SK-N-SH (cell line): ENCODE measurements around the gene REV1. TPM values are rescaled to one million over a fixed set of nuclear protein-coding genes. Genes with fewer than 3 reads are reported as not detected.

Source experiments
- CTCF ChIA-PET: fragments of 300-600, 350-600 bp; formaldehyde crosslinking; extraction: SDS; loops from one replicate; lab custom pipeline; 2021; lab: Yijun Ruan, JAX
- POLR2A ChIA-PET: fragments of 350-600 bp; sonication (Branson Sonifier 250); formaldehyde crosslinking; extraction: SDS; loops from one replicate; lab custom pipeline; 2020; ENCODE audit warnings: antibody characterized with exemption, inconsistent platforms; lab: Yijun Ruan, JAX
- DNase-seq: peaks from one replicate; pipeline ENCODE4 v3.0.0; 2012
- H2AFZ ChIP-seq: fragments of 200-600 bp; sonication (generic); 2 replicates; pipeline ENCODE4 v1.8.1; 2016; ENCODE audit warnings: antibody characterized with exemption, mild to moderate bottlenecking, low read depth
- H3F3A ChIP-seq: fragments of 200-600 bp; sonication (generic); replicated peaks from 2 replicates; pipeline ENCODE3; 2016; ENCODE audit warnings: antibody characterized with exemption, mild to moderate bottlenecking; ENCODE audit not compliant: insufficient read depth
- H3K27ac ChIP-seq, 2 experiments: fragments of 200-500 bp in 1 of 2; fragments of 200-600 bp in 1 of 2; sonication (Bioruptor generic) in 1 of 2; sonication (generic), shearing (Covaris generic) in 1 of 2; 2 replicates each; pipeline versions ENCODE4 v1.5.1 to v1.6.1; 2014 to 2016; ENCODE audit warnings: low read depth in 2 of 2, inconsistent platforms in 1 of 2, low read length in 1 of 2, mild to moderate bottlenecking in 1 of 2, mixed read lengths in 1 of 2
- H3K27me3 ChIP-seq: fragments of 200-600 bp; sonication (generic), shearing (Covaris generic); 2 replicates; pipeline ENCODE4 v1.6.1; 2016; ENCODE audit warnings: mixed run types; ENCODE audit not compliant: insufficient read depth
- H3K36me3 ChIP-seq, 2 experiments: fragments of 200-500 bp in 1 of 2; fragments of 200-600 bp in 1 of 2; sonication (Bioruptor generic) in 1 of 2; sonication (generic) in 1 of 2; replicated peaks in 1 of 2; 2 replicates each; pipeline versions ENCODE3 to v1.5.1; 2014 to 2016; ENCODE audit warnings: low read length in 1 of 2, mild to moderate bottlenecking in 1 of 2; ENCODE audit not compliant: insufficient read depth in 2 of 2, control insufficient read depth in 1 of 2
- H3K4me1 ChIP-seq, 2 experiments: fragments of 200-500 bp in 1 of 2; fragments of 200-600 bp in 1 of 2; sonication (Bioruptor generic) in 1 of 2; sonication (generic), shearing (Covaris generic) in 1 of 2; 2 replicates each; pipeline versions ENCODE4 v1.5.1 to v1.6.1; 2014 to 2016; ENCODE audit warnings: low read depth in 1 of 2, low read length in 1 of 2, mixed run types in 1 of 2; ENCODE audit not compliant: insufficient read depth in 2 of 2, control insufficient read depth in 1 of 2
- H3K4me2 ChIP-seq: fragments of 200-600 bp; sonication (generic), shearing (Covaris generic); 2 replicates; pipeline ENCODE4 v1.6.1; 2017; ENCODE audit warnings: mixed run types
- H3K4me3 ChIP-seq, 2 experiments: fragments of 200-500 bp in 1 of 2; fragments of 200-600 bp in 1 of 2; sonication (Bioruptor generic) in 1 of 2; sonication (generic), shearing (Covaris generic) in 1 of 2; 2 replicates each; pipeline versions ENCODE4 v1.5.1 to v1.8.1; 2014 to 2016; ENCODE audit warnings: low read depth in 2 of 2, inconsistent platforms in 1 of 2, low read length in 1 of 2, mild to moderate bottlenecking in 1 of 2, mixed read lengths in 1 of 2, moderate library complexity in 1 of 2
- H3K79me2 ChIP-seq: fragments of 200-600 bp; sonication (generic); 2 replicates; pipeline ENCODE4 v1.8.1; 2017; ENCODE audit warnings: mild to moderate bottlenecking; ENCODE audit not compliant: insufficient read depth
- H3K9ac ChIP-seq: fragments of 200-600 bp; sonication (generic); 2 replicates; pipeline ENCODE4 v1.6.1; 2017; ENCODE audit warnings: mixed run types
- H3K9me2 ChIP-seq: fragments of 200-600 bp; sonication (generic); 2 replicates; pipeline ENCODE4 v1.6.1; 2017; ENCODE audit warnings: mixed run types
- H3K9me3 ChIP-seq: fragments of 200-600 bp; sonication (generic); 2 replicates; pipeline ENCODE4 v1.6.1; 2017; ENCODE audit warnings: mixed run types, mild to moderate bottlenecking, moderate library complexity
- H4K20me1 ChIP-seq: fragments of 200-600 bp; sonication (generic); 2 replicates; pipeline ENCODE4 v1.6.1; 2017; ENCODE audit warnings: mild to moderate bottlenecking, mixed run types; ENCODE audit not compliant: insufficient read depth
- ELF1 ChIP-seq: IDR thresholded peaks from 2 replicates; pipeline ENCODE4 v1.4.0; 2012
- EP300 ChIP-seq, 2 experiments: IDR thresholded peaks; 2 replicates each; pipeline versions ENCODE4 v1.4.0 to v1.6.1; 2012; ENCODE audit warnings: borderline replicate concordance in 1 of 2, low read depth in 1 of 2, low read length in 1 of 2
- EZH2phosphoT487 ChIP-seq: fragments of 200-600 bp; sonication (generic); IDR thresholded peaks from 2 replicates; pipeline ENCODE4 v1.6.1; 2017; ENCODE audit warnings: low read depth, mixed run types, mild to moderate bottlenecking, antibody characterized with exemption, moderate library complexity, borderline replicate concordance
- FOXJ3 ChIP-seq: sonication (generic); formaldehyde crosslinking; IDR thresholded peaks from 2 replicates; pipeline ENCODE4 v1.5.1; 2020; ENCODE audit warnings: mild to moderate bottlenecking, missing genetic modification reagents
- GATA2 ChIP-seq: sonication (generic); formaldehyde crosslinking; IDR thresholded peaks from 2 replicates; pipeline ENCODE4 v1.5.0; 2020; ENCODE audit warnings: mild to moderate bottlenecking, missing genetic modification reagents
- MEF2A ChIP-seq: IDR thresholded peaks from 2 replicates; pipeline ENCODE4 v1.4.0; 2012; ENCODE audit warnings: low read depth, borderline replicate concordance
- NFIC ChIP-seq: IDR thresholded peaks from 2 replicates; pipeline ENCODE4 v1.4.0; 2012; ENCODE audit warnings: borderline replicate concordance
- NRF1 ChIP-seq: IDR thresholded peaks from 2 replicates; pipeline ENCODE4 v1.6.1; 2012; ENCODE audit warnings: low read depth, mild to moderate bottlenecking, low read length
- POLR2AphosphoS5 ChIP-seq: IDR thresholded peaks from 2 replicates; pipeline ENCODE4 v1.6.1; 2012; ENCODE audit warnings: low read depth, low read length
- RXRA ChIP-seq: IDR thresholded peaks from 2 replicates; pipeline ENCODE4 v1.4.0; 2012; ENCODE audit warnings: low read depth, mild to moderate bottlenecking, borderline replicate concordance
- SIN3A ChIP-seq: IDR thresholded peaks from 2 replicates; pipeline ENCODE4 v1.6.1; 2012; ENCODE audit warnings: low read depth, mild to moderate bottlenecking, low read length, moderate library complexity, borderline replicate concordance
- SMC3 ChIP-seq: IDR thresholded peaks from 2 replicates; pipeline ENCODE4 v1.6.1; 2012; ENCODE audit warnings: low read depth, low read length, improper control_type of control experiment
- TCF12 ChIP-seq: IDR thresholded peaks from 2 replicates; pipeline ENCODE4 v1.4.0; 2012
- USF2 ChIP-seq: fragments of 150-350 bp; IDR thresholded peaks from 2 replicates; pipeline ENCODE4 v1.6.1; 2017; ENCODE audit warnings: antibody characterized with exemption, low read length, low read depth, borderline replicate concordance
- YY1 ChIP-seq: IDR thresholded peaks from 2 replicates; pipeline ENCODE4 v1.4.0; 2012; ENCODE audit warnings: low read depth, mild to moderate bottlenecking
- ZBTB33 ChIP-seq: IDR thresholded peaks from 2 replicates; pipeline ENCODE4 v1.4.0; 2012; ENCODE audit warnings: low read depth, borderline replicate concordance
- WGBS: methylation state at CpG from one replicate; pipeline ENCODE4 v1.1.6; 2017; ENCODE audit warnings: low lambda C conversion rate; 5-methylcytosine and 5-hydroxymethylcytosine counted together
- polyA plus RNA-seq, 3 experiments: library from polyadenylated mRNA; depleted of rRNA; stranded (reverse); fragments of >200 nt; gene quantifications; 2 replicates each; pipeline ENCODE4 v1.2.3, GENCODE V29; 2012
- TF ChIP-seq, protein P1 (sequence below): IDR thresholded peaks from 2 replicates; pipeline ENCODE4 v1.4.0; 2012; ENCODE audit warnings: low read depth
- TF ChIP-seq, protein P2 (sequence below): IDR thresholded peaks from 2 replicates; pipeline ENCODE4 v1.6.1; 2012; ENCODE audit warnings: mild to moderate bottlenecking, low read depth, low read length, moderate library complexity
- TF ChIP-seq, protein P3 (sequence below): IDR thresholded peaks from 2 replicates; pipeline ENCODE4 v1.4.0; 2012; ENCODE audit warnings: low read depth, borderline replicate concordance

REV1 gene
- polyA plus RNA-seq, 1 of the 3 experiments (the other 2 are of a cell fraction) = 15.9 TPM

GRCh38 chr2:99436874-99437273 is 52.9 kb downstream of the REV1 start:
- CTCF ChIA-PET = interaction anchor here (1.1 kb wide), 1 partner anchor 9 kb away, joined by 3 read pairs; no protein-coding TSS in a partner anchor
- 98% methylated on average over 10 of the region's 10 CpGs for WGBS
- no peak for TF ChIP-seq MEF2A

GRCh38 chr2:99433340-99433739 is 56.5 kb downstream of the REV1 start:
- H2AFZ ChIP-seq = no peak overlapping the region
- peaks cover 60 to 70% of the 10 kb centered on the region in 2 experiments for H3K36me3 ChIP-seq
- CTCF ChIA-PET = no interaction called here
- no peaks in the 10 kb centered on the region for H3K9me2 ChIP-seq
- no peak overlapping the region for H3K9ac ChIP-seq
- H3K4me3 ChIP-seq = no peak overlapping the region
- no peaks in the 10 kb centered on the region for H3K27me3 ChIP-seq
- no peak for DNase-seq
- no peaks in the 10 kb centered on the region for H4K20me1 ChIP-seq
- no peak overlapping the region for H3K4me2 ChIP-seq
- H3K79me2 ChIP-seq = peaks cover 20% of the 10 kb centered on the region
- no peaks in the 10 kb centered on the region for H3K4me1 ChIP-seq
- H3K27ac ChIP-seq = no peak overlapping the region
- 88% methylated on average over 2 of the region's 2 CpGs for WGBS
- no peaks in the 10 kb centered on the region for H3K9me3 ChIP-seq
- POLR2A ChIA-PET = no interaction called here
- H3F3A ChIP-seq = no peaks in the 10 kb centered on the region
- TF ChIP-seq SMC3 = no peak
- TF ChIP-seq, protein P1, sequence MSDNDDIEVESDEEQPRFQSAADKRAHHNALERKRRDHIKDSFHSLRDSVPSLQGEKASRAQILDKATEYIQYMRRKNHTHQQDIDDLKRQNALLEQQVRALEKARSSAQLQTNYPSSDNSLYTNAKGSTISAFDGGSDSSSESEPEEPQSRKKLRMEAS = no peak
- no peak for TF ChIP-seq FOXJ3
- TF ChIP-seq SIN3A = no peak
- no peak for TF ChIP-seq ZBTB33
- TF ChIP-seq, protein P2, sequence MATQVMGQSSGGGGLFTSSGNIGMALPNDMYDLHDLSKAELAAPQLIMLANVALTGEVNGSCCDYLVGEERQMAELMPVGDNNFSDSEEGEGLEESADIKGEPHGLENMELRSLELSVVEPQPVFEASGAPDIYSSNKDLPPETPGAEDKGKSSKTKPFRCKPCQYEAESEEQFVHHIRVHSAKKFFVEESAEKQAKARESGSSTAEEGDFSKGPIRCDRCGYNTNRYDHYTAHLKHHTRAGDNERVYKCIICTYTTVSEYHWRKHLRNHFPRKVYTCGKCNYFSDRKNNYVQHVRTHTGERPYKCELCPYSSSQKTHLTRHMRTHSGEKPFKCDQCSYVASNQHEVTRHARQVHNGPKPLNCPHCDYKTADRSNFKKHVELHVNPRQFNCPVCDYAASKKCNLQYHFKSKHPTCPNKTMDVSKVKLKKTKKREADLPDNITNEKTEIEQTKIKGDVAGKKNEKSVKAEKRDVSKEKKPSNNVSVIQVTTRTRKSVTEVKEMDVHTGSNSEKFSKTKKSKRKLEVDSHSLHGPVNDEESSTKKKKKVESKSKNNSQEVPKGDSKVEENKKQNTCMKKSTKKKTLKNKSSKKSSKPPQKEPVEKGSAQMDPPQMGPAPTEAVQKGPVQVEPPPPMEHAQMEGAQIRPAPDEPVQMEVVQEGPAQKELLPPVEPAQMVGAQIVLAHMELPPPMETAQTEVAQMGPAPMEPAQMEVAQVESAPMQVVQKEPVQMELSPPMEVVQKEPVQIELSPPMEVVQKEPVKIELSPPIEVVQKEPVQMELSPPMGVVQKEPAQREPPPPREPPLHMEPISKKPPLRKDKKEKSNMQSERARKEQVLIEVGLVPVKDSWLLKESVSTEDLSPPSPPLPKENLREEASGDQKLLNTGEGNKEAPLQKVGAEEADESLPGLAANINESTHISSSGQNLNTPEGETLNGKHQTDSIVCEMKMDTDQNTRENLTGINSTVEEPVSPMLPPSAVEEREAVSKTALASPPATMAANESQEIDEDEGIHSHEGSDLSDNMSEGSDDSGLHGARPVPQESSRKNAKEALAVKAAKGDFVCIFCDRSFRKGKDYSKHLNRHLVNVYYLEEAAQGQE = no peak
- TF ChIP-seq NFIC = no peak
- TF ChIP-seq, protein P3, sequence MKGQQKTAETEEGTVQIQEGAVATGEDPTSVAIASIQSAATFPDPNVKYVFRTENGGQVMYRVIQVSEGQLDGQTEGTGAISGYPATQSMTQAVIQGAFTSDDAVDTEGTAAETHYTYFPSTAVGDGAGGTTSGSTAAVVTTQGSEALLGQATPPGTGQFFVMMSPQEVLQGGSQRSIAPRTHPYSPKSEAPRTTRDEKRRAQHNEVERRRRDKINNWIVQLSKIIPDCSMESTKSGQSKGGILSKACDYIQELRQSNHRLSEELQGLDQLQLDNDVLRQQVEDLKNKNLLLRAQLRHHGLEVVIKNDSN = no peak
- no peak for TF ChIP-seq EZH2phosphoT487
- TF ChIP-seq RXRA = no peak
- TF ChIP-seq USF2 = no peak
- no peak for TF ChIP-seq NRF1
- no peak for TF ChIP-seq EP300 (IDR thresholded peaks at IDR 0.05; ENCODE audit: borderline replicate concordance in 1 of 2, low read depth in 1 of 2, low read length in 1 of 2)
- no peak for TF ChIP-seq ELF1
- no peak for TF ChIP-seq TCF12
- TF ChIP-seq POLR2AphosphoS5 = no peak
- no peak for TF ChIP-seq GATA2
- TF ChIP-seq YY1 = no peak

More at GRCh38 chr2:99436874-99437273, 52.9 kb downstream of the REV1 start:
- H3K4me3 ChIP-seq = no peak overlapping the region
- POLR2A ChIA-PET = no interaction called here
- no peaks in the 10 kb centered on the region for H3F3A ChIP-seq
- no peaks in the 10 kb centered on the region; a peak in 1 of 4 replicates for H3K4me1 ChIP-seq
- peaks cover 10% of the 10 kb centered on the region for H3K79me2 ChIP-seq
- no peak overlapping the region for H2AFZ ChIP-seq
- H3K9me3 ChIP-seq = no peaks in the 10 kb centered on the region
- H3K9me2 ChIP-seq = no peaks in the 10 kb centered on the region
- H4K20me1 ChIP-seq = no peaks in the 10 kb centered on the region
- no peaks in the 10 kb centered on the region for H3K27me3 ChIP-seq
- no peak overlapping the region for H3K27ac ChIP-seq
- no peak overlapping the region for H3K9ac ChIP-seq
- no peak overlapping the region for H3K4me2 ChIP-seq
- DNase-seq = no peak
- H3K36me3 ChIP-seq = peaks cover 60 to 66% of the 10 kb centered on the region in 2 experiments
